Measurements from ENCODE around the gene GNG12.
"Not testable (repeated sequence)": the region's sequence is repeated elsewhere in the genome, so short reads cannot be mapped to it uniquely, and the experiment has no call there.

The GNG12 gene

DNA sequence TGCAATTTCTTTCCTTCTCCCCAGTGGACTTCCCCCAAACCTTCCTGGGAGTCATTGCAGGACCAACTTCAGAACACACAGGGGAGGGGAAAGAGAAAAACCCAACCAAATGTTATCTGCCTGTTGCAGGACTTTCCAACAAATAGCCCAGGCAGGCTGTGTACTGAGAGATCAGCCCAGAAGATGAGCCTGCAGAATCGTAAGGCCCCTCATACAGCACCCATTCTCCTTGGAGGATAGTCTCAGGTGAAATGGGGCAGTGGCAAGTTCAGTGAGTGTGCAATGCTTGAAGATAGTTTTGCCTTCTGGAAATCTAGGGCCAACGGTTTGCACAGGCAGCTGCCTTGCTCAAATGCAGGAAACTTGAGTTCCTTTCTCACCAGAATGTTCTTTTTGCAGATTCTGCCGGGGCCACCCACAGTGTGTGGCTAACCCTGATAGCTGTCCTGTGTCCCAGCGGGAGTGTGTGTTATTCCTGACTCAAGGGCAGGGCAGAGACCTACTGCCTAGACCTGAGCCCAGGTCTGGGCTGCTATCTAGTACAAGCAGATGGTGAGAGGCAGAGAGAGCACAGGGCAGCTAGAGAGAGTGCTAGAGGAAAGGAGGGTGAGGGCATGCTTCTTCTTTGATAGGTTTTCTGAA, 99.5 kb downstream of the GNG12 start:
- no peak overlapping the region for H3K9ac ChIP-seq (ENCODE audit: low read depth, low read length, poor library complexity, severe bottlenecking)
- H3K9me2 ChIP-seq (replicated peaks; ENCODE audit: low read depth, low read length), result no peaks in the 10 kb centered on the region
- H3K4me3 ChIP-seq (ENCODE audit: low read length, poor library complexity, severe bottlenecking), result no peak overlapping the region
- no peak overlapping the region for H3K4me2 ChIP-seq (ENCODE audit: low read depth, low read length, poor library complexity, severe bottlenecking)
- H3K36me3 ChIP-seq (ENCODE audit: insufficient read depth, low read length), result no peaks in the 10 kb centered on the region
- TF ChIP-seq, protein P1, sequence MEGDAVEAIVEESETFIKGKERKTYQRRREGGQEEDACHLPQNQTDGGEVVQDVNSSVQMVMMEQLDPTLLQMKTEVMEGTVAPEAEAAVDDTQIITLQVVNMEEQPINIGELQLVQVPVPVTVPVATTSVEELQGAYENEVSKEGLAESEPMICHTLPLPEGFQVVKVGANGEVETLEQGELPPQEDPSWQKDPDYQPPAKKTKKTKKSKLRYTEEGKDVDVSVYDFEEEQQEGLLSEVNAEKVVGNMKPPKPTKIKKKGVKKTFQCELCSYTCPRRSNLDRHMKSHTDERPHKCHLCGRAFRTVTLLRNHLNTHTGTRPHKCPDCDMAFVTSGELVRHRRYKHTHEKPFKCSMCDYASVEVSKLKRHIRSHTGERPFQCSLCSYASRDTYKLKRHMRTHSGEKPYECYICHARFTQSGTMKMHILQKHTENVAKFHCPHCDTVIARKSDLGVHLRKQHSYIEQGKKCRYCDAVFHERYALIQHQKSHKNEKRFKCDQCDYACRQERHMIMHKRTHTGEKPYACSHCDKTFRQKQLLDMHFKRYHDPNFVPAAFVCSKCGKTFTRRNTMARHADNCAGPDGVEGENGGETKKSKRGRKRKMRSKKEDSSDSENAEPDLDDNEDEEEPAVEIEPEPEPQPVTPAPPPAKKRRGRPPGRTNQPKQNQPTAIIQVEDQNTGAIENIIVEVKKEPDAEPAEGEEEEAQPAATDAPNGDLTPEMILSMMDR (conservative IDR thresholded peaks at IDR 0.05; ENCODE audit: low read length), result no peak
- TF ChIP-seq EZH2phosphoT487 (IDR thresholded peaks at IDR 0.05; ENCODE audit: borderline replicate concordance), result no peak
- 0 out of 2 replicates have a peak overlapping the region, but pooled peaks have one; percentile 2 for H2AFZ ChIP-seq (ENCODE audit: low read length)
- no peaks in the 10 kb centered on the region for H3K79me2 ChIP-seq (ENCODE audit: insufficient read depth, low read length)
- H4K20me1 ChIP-seq (ENCODE audit: insufficient read depth, low read length, poor library complexity, severe bottlenecking), result no peaks in the 10 kb centered on the region
- H3K27me3 ChIP-seq (ENCODE audit: insufficient read depth, low read length, poor library complexity, severe bottlenecking), result no peaks in the 10 kb centered on the region
- no peaks in the 10 kb centered on the region for H3K9me3 ChIP-seq (ENCODE audit: insufficient read depth, low read depth, low read length)
- no peaks in the 10 kb centered on the region for H3F3A ChIP-seq (ENCODE audit: low read depth)
- H3K4me1 ChIP-seq (ENCODE audit: insufficient read depth, low read length, poor library complexity, severe bottlenecking), result peaks cover 8% of the 10 kb centered on the region

DNA sequence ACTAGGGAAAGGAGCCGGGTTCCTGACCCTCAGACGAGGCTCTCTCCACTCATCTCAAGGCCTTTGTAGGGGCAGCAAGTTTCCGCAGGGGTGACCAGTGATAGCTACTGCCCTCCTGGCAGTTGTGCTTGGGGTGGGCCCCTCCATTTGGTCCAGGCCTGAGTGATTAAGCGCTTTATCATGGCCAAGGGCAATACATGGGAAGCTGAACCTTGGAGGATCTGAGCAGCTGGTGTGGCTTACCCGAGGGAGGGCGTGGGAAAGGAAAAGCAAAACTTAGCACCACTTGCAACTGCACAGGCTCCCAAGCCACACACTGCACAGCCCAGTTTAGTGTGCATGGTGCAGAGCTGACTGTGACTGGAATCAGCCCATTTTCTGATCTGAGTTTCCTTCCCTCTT, 100.5 kb downstream of the GNG12 start:
- no peaks in the 10 kb centered on the region for H3K9me2 ChIP-seq (replicated peaks; ENCODE audit: low read depth, low read length)
- H3F3A ChIP-seq (ENCODE audit: low read depth), result no peaks in the 10 kb centered on the region
- no peaks in the 10 kb centered on the region for H3K9me3 ChIP-seq (ENCODE audit: insufficient read depth, low read depth, low read length)
- no peaks in the 10 kb centered on the region for H3K36me3 ChIP-seq (ENCODE audit: insufficient read depth, low read length)
- H4K20me1 ChIP-seq (ENCODE audit: insufficient read depth, low read length, poor library complexity, severe bottlenecking), result no peaks in the 10 kb centered on the region
- no peaks in the 10 kb centered on the region for H3K27me3 ChIP-seq (ENCODE audit: insufficient read depth, low read length, poor library complexity, severe bottlenecking)
- H3K79me2 ChIP-seq (ENCODE audit: insufficient read depth, low read length), result no peaks in the 10 kb centered on the region
- TF ChIP-seq EZH2phosphoT487 (IDR thresholded peaks at IDR 0.05; ENCODE audit: borderline replicate concordance), result no peak
- TF ChIP-seq, protein P1 (conservative IDR thresholded peaks at IDR 0.05; ENCODE audit: low read length), result no peak
- 0 out of 2 replicates have a peak overlapping the region, but pooled peaks have one; percentile 8 for H2AFZ ChIP-seq (ENCODE audit: low read length)
- no peak overlapping the region for H3K9ac ChIP-seq (ENCODE audit: low read depth, low read length, poor library complexity, severe bottlenecking)
- no peak overlapping the region for H3K4me2 ChIP-seq (ENCODE audit: low read depth, low read length, poor library complexity, severe bottlenecking)
- H3K4me3 ChIP-seq (ENCODE audit: low read length, poor library complexity, severe bottlenecking), result no peak overlapping the region
- H3K4me1 ChIP-seq (ENCODE audit: insufficient read depth, low read length, poor library complexity, severe bottlenecking), result peaks cover 8% of the 10 kb centered on the region

DNA sequence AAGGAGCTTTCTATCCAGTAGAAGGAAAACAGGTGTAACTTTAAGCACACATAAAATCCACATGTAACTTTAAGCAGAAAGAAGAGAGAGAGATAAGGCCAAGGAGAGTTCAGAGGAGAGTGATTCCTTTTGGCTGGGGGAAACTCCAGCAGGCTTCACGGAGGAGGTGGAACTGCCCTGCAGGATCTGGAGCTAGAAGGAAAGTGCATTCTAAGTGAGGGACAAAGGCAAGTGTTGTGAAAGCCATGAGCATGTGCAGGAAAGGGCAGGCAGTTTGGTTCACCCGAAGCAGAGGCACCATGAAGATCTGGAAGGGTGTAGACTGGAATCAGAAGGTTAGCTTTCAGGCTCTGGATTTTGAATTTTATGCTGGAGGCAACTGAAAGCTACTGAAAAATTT, 101.9 kb downstream of the GNG12 start:
- Histone ChIP-seq H3K9me3 (ENCODE audit: insufficient read depth, low read depth, low read length) (no peaks in the 10 kb centered on the region), H3K36me3 (ENCODE audit: insufficient read depth, low read length) (no peaks in the 10 kb centered on the region), H3F3A (ENCODE audit: low read depth) (no peaks in the 10 kb centered on the region), H3K4me3 (ENCODE audit: low read length, poor library complexity, severe bottlenecking) (no peak overlapping the region), H2AFZ (ENCODE audit: low read length) (no peak overlapping the region), H3K4me2 (ENCODE audit: low read depth, low read length, poor library complexity, severe bottlenecking) (no peak overlapping the region), H3K4me1 (ENCODE audit: insufficient read depth, low read length, poor library complexity, severe bottlenecking) (peaks cover 8% of the 10 kb centered on the region), H4K20me1 (ENCODE audit: insufficient read depth, low read length, poor library complexity, severe bottlenecking) (no peaks in the 10 kb centered on the region), H3K9me2 (replicated peaks; ENCODE audit: low read depth, low read length) (no peaks in the 10 kb centered on the region), H3K27me3 (ENCODE audit: insufficient read depth, low read length, poor library complexity, severe bottlenecking) (no peaks in the 10 kb centered on the region), H3K9ac (ENCODE audit: low read depth, low read length, poor library complexity, severe bottlenecking) (no peak overlapping the region), H3K79me2 (ENCODE audit: insufficient read depth, low read length) (no peaks in the 10 kb centered on the region)
- TF ChIP-seq, protein P1 (conservative IDR thresholded peaks at IDR 0.05; ENCODE audit: low read length), result no peak
- no peak for TF ChIP-seq EZH2phosphoT487 (IDR thresholded peaks at IDR 0.05; ENCODE audit: borderline replicate concordance)

DNA sequence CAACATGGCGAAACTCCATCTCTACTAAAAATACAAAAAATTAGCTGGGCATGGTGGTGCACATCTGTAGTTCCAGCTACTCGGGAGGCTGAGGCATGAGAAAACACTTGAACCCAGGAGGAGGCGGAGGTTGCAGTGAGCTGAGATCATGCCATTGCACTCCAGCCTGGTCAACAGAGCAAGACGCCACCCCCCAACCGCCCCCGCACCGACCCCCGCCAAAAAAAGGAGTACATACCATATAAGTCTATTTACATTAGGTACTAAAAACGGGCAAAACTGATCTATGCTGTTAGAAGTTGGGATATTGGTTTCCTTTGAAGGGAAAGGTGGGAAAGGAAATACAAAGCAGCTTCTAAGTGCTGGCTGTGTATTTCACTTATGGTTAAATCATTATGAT, 103.0 kb downstream of the GNG12 start:
- not testable (repeated sequence) for H3K4me3 ChIP-seq (ENCODE audit: low read length, poor library complexity, severe bottlenecking); H3K9me2 ChIP-seq (replicated peaks; ENCODE audit: low read depth, low read length); H3K9me3 ChIP-seq (ENCODE audit: insufficient read depth, low read depth, low read length); H3K4me1 ChIP-seq (ENCODE audit: insufficient read depth, low read length, poor library complexity, severe bottlenecking); H3K9ac ChIP-seq (ENCODE audit: low read depth, low read length, poor library complexity, severe bottlenecking); H3F3A ChIP-seq (ENCODE audit: low read depth); H4K20me1 ChIP-seq (ENCODE audit: insufficient read depth, low read length, poor library complexity, severe bottlenecking); H3K36me3 ChIP-seq (ENCODE audit: insufficient read depth, low read length); H2AFZ ChIP-seq (ENCODE audit: low read length); H3K79me2 ChIP-seq (ENCODE audit: insufficient read depth, low read length); H3K27me3 ChIP-seq (ENCODE audit: insufficient read depth, low read length, poor library complexity, severe bottlenecking); H3K4me2 ChIP-seq (ENCODE audit: low read depth, low read length, poor library complexity, severe bottlenecking)
